Endothelial cell of umbilical vein (primary cell): Measurements from ENCODE around the gene TM9SF3.

Source experiments
- EZH2 ChIP-seq: IDR thresholded peaks from 2 replicates; pipeline ENCODE4 v1.6.1; 2012; ENCODE audit warnings: borderline replicate concordance, low read depth, mild to moderate bottlenecking, moderate library complexity, low read length, inconsistent platforms; ENCODE audit not compliant: severe bottlenecking
- FOS ChIP-seq: IDR thresholded peaks from 2 replicates; pipeline ENCODE4 v1.6.1; 2011; ENCODE audit warnings: mild to moderate bottlenecking, low read length, moderate library complexity, borderline replicate concordance; ENCODE audit not compliant: insufficient read depth
- JUN ChIP-seq: IDR thresholded peaks from 2 replicates; pipeline ENCODE4 v1.6.1; 2011; ENCODE audit warnings: borderline replicate concordance, low read depth; ENCODE audit not compliant: insufficient read length, insufficient read depth
- MYC ChIP-seq: IDR thresholded peaks from one replicate; pipeline ENCODE4 v1.6.1; 2011; ENCODE audit warnings: mild to moderate bottlenecking, low read depth, low read length
- POLR2A ChIP-seq: IDR thresholded peaks from 2 replicates; pipeline ENCODE4 v1.6.1; 2012; ENCODE audit warnings: low read depth, mild to moderate bottlenecking, control low read depth, low read length
- POLR2AphosphoS5 ChIP-seq: IDR thresholded peaks from 2 replicates; pipeline ENCODE4 v1.6.1; 2012; ENCODE audit warnings: low read depth, mild to moderate bottlenecking, control low read depth, low read length, moderate library complexity; ENCODE audit not compliant: insufficient read depth
- TF ChIP-seq, protein P1 (sequence below): IDR thresholded peaks from 2 replicates; pipeline ENCODE4 v1.6.1; 2011; ENCODE audit not compliant: insufficient read depth, insufficient read length
- TF ChIP-seq, protein P2 (sequence below), 2 donors: IDR thresholded peaks; 1 replicate in 1 of 2; 2 replicates in 1 of 2; pipeline ENCODE4 v1.5.1; 2011; ENCODE audit warnings: low read length in 2 of 2, mild to moderate bottlenecking in 2 of 2, moderate library complexity in 2 of 2, control low read depth in 1 of 2, inconsistent platforms in 1 of 2, low read depth in 1 of 2; ENCODE audit not compliant: insufficient read depth in 1 of 2; ENCODE audit errors: extremely low read depth in 1 of 2

DNA sequence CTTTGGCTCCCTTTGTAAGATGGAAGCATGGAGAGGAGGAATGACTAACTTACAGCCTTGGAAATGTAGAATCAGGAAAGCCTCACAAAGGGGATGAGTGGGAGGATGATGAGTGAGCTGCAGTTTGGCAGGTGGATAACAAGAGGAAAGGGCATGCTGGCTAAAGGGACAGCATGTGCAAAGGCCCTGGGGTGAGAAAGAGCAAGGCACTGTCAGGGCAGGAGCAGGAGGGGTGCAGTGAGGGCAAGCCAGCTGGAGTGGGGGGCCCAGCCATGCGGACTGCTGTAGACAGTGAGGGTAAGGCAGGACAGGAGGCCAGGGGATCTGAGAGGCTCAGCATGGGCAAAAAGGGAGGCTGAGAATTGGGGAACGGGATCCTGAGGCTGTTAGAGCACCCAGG lies 93.6 kb downstream of the TM9SF3 start:
- TF ChIP-seq, protein P1, sequence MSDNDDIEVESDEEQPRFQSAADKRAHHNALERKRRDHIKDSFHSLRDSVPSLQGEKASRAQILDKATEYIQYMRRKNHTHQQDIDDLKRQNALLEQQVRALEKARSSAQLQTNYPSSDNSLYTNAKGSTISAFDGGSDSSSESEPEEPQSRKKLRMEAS: no peak
- no peak for TF ChIP-seq POLR2A
- TF ChIP-seq, protein P2, sequence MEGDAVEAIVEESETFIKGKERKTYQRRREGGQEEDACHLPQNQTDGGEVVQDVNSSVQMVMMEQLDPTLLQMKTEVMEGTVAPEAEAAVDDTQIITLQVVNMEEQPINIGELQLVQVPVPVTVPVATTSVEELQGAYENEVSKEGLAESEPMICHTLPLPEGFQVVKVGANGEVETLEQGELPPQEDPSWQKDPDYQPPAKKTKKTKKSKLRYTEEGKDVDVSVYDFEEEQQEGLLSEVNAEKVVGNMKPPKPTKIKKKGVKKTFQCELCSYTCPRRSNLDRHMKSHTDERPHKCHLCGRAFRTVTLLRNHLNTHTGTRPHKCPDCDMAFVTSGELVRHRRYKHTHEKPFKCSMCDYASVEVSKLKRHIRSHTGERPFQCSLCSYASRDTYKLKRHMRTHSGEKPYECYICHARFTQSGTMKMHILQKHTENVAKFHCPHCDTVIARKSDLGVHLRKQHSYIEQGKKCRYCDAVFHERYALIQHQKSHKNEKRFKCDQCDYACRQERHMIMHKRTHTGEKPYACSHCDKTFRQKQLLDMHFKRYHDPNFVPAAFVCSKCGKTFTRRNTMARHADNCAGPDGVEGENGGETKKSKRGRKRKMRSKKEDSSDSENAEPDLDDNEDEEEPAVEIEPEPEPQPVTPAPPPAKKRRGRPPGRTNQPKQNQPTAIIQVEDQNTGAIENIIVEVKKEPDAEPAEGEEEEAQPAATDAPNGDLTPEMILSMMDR (IDR thresholded peaks at IDR 0.05; ENCODE audit: extremely low read depth in 1 of 2, insufficient read depth in 1 of 2, low read depth in 1 of 2, low read length in 2 of 2): no peak
- TF ChIP-seq POLR2AphosphoS5: no peak
- TF ChIP-seq JUN: no peak
- no peak for TF ChIP-seq EZH2
- TF ChIP-seq MYC: no peak
- no peak for TF ChIP-seq FOS
